ENCODE data around the gene NR6A1.

GRCh38 chr9:124699575-124699974, 71.5 kb downstream of the NR6A1 start:
- no peak for TF ChIP-seq SP1 (IDR thresholded peaks at IDR 0.05; ENCODE audit: low read depth, low read length)
- TF ChIP-seq CTCF (IDR thresholded peaks at IDR 0.05; ENCODE audit: control extremely low read depth in 1 of 3, insufficient read depth in 1 of 3, low read depth in 1 of 3, low read length in 3 of 3): no peak

Data from H1 (cell line).